Activated CD8-positive, alpha-beta memory T cell treated with anti-CD3 and anti-CD28 coated beads, Interleukin-2, amount 50 U/mL, for 4 hours (primary cell): ENCODE results near the gene VILL.
A peak's percentile ranks its signal among the peaks of the same experiment; 100 is the strongest.
"Not testable (repeated sequence)": the region's sequence is repeated elsewhere in the genome, so short reads cannot be mapped to it uniquely, and the experiment has no call there.

Experiments used
- DNase-seq: peaks from one replicate; pipeline ENCODE4 v3.0.0-alpha.2; 2020

VILL gene

DNA sequence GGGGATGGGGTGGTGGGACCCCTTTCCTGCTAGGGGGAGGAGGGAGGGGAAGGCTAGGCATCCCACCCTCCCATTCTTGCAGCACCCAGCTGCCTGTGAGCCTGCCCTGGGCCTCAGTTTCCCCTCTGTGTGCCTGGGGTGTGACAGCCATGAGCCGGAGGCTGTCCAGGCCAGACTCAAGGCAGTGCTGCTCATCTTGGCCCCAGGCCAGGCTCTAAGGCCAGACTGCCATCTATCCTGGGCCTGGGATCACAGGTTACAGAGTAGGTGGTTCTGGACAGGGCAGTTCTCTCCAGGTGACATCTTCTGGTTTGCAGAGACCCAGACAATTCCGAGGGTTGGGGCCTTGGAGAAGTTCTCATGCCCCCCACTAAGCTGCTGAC lies 3.3 kb upstream of the VILL start:
- DNase-seq = no peak

DNA sequence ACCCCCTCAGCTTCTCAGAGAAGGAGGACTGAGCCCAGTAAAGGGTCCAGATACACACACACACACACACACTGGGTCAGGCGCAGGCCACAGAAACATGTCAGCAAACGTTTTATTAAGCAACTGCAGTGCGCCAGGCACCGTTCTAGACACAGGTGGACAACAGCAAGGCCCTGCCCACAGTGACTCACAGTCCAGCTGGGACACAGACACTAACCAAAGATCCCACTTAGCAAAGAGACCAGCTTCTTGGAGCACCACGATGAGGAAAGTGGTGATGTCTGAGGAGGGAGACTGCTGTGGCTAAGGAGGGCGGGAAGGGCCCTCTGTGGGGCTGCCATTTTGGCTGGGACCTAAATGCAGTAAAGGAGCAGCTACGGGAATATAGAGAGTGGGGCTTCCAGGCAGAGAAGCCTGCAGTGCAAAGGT lies 2.8 kb upstream of the VILL start:
- no peak for DNase-seq

DNA sequence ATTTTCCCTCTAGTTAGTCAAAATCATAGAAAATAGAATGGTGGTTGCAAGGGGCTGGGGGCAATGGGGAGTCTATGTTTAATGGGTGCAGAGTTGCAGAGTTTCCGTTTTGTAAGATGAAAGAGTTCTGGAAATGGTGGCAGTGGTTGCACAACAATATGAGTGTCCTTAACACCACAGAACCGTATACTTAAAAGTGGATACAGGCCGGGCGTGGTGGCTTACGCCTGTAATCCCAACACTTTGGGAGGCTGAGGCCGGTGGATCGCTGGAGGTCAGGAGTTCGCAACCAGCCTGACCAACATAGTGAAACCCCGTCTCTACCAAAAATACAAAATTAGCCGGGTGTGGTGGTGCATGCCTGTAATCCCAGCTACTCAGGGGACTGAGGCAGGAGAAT lies 2.2 kb upstream of the VILL start:
- not testable (repeated sequence) for DNase-seq

DNA sequence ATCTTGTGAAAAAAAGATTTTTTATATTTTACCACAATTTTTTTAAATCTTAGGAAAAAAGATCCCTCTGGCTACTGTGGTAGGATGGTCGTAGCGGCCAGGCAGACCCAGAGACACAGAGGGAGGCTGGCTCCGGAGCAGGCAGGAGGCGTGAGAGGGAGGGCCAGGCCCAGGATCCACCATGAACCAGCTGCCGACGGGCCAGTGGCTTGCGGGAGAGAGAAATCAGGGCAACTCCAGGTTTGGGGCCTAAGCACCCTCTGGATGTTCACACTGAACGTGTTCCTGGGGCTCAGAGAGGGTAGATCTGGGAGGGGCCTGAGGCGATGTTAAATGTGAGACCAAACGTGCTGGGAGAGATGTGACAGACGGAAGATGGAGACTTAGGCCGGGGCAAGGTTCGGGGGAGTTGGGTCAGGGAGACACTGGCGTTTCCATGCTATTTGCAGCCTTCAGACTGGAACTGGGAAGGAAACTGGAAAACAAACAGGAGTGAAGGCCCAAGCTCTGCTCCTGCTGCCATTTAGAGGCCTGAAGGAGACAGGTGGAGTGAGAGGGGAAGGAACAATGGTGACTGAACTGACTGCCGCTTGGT lies 1.6 kb upstream of the VILL start:
- no peak for DNase-seq

DNA sequence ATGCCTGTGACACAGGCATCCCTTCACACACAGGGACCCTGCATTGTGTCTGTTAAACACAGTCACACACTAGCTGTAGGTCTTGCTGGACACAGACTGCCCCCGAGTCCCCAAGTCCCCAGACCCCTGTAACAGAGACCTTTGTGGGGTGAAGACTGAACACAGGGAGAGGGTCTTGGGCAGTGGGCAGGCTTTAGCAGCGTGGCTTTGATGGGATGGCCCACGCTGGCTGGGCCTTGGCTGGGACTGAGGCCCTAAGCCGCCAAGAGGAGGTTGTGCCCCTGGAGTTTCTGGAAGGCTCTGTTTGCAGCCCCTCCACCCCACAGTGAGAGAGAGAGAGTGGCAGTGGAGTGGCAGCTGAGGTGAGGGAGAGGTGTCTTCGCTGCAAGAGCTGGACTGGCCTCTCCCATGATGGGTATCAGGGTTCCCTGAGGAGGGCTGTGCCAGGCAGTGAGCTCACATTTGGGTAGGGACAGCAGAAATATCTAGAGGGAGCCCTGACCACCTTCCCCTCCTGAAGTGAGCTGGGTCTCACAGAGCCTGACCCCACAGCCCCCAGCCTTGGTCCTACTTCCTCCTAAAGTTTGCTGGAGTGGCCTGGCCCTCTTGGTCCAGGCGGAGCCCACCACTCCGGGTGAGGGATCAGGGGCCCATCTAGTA lies 635 bp upstream of the VILL start:
- no peak for DNase-seq

DNA sequence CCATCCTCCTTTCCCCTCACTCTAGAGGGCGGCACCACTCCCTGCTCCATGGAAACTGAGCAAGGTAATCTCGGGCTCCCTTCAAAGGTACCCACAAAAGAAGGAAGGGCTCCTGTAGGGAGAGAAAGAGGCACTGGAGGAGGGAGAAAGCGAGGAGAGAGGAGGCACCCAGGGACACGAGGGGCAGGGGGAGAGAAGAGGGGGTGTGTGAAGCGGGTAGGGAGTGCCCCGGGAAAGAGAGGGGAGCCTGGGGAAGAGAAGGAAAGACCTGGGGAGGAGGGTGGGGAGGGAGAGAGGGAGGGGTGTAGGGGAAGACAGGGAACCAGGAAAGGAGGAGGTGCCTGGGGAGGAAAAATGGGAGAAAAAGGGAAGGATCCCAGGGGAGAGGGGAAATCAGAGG lies 523 bp downstream of the VILL start:
- no peak for DNase-seq

DNA sequence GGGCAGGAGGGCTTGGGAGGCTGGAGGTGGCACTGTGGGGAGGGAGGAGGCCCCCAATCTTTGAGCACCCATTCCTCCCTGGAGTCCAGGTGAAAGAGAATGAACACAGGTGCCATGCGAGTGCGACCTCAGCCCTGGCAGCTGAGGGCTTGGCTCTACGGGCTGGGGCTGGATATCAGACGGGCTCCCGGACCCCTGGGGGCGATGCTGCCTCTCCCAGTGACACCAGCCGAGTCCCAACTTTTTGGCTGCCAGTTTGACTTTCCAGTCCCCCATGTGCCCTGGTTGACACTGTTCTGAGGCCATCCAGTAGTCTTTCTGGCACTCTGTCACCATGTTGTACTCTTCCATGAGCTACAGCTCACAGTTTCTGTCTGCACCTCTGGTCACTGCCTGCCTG lies 1.2 kb downstream of the VILL start:
- peak; percentile 9 for DNase-seq

DNA sequence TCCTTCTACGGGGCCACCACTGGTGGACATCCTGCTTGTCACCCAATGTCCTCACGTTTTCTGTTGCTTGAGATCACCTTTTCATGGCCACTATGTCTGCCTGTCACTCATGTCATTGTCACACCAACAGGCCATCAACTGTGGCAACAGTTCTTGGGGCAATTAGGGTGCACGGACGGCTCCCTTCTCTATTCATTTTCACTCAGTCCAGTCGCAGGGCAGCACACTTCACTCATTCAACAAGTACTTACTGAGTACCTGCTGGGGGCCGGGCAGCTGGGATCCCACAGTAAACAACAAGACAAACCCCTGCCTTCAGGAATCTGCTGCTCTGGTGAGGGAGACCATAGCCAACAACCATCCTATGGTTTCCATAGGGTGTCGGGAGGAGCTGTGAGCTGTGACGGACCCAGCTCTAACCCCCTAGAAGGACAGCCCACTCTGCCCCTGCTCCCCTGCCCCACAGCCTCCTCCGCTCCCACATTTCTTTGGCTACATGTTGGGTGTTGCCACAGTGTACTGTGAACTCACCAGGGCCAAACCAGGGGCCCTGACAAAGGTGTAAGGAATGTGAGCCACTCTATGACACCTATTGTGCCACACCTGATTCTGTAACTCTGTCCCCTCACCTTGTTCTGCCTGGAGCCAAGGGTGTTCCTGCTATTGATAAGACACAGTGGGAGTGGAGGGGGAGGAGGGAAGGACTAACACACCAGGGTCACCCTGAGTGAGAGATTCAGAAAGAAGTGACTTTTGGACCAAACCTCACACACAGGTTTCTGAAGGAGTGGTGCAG lies 1.9 kb downstream of the VILL start:
- DNase-seq = peak; percentile 9

DNA sequence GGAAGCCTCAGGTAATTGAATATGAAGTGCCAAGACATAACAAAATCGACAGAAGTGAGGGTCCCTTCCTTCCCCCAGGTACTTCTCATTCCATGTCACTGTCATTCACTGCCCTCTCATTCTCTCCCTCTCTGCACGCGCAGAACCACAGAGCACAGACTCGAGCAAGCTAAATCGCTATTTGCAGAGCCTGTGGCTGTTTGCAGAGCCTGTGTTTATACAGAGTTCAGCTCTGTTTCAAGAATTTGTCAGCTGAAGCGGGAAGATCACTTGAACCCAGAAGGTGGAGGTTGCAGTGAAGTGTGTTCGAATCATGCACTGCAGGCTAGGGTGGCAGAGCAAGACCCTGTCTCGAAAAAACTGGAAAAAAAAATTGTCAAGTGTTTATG lies 2.5 kb downstream of the VILL start:
- DNase-seq = no peak

DNA sequence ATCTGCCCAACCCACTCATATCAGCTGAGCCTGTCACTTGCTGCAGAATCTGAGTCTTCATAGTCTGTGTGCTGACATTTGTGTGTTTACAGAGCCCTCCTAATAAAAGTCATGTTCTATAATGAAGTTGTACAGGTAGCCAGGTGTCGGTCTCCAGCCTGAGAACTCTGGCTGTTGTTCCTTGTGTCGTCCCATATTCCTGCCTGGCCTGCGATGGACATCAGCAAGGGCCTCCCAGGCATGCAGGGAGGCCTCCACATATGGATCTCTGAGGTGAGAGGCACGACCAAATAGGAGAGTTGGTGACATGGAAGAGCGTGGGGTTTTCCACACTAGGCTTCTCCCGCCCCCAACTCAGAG lies 2.9 kb downstream of the VILL start:
- DNase-seq = peak; percentile 0

DNA sequence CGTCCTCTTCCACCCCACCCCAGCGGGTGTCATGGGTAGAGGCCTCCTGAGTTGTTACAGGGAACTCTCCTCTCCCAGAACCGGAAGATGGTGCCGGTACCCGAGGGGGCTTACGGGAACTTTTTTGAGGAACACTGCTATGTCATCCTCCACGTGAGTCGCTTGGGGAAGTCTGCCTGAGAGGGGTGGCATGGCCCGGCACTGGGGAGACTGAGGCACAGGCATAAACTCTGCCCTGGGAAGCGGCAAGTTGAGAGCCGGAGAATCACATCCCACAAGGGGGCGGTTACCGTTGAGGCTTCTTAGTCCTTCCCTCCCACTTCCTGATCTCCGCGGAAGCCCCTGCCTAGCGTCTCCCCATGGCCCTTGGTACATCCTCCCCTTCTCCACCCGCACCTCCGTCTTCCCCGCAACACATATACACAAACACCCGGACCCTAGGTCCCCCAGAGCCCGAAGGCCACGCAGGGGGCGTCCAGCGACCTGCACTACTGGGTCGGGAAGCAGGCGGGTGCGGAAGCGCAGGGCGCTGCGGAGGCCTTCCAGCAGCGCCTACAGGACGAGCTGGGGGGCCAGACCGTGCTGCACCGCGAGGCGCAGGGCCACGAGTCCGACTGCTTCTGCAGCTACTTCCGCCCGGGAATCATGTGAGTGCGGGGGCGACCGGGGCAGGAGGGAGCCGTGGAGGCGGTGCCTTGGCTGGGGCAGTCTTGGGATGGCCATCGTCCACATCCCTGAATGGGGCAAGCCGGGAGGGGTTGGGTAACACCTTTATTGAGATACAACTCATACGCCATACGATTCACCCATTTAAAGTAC lies 3.4 kb downstream of the VILL start:
- peak; percentile 55 for DNase-seq

DNA sequence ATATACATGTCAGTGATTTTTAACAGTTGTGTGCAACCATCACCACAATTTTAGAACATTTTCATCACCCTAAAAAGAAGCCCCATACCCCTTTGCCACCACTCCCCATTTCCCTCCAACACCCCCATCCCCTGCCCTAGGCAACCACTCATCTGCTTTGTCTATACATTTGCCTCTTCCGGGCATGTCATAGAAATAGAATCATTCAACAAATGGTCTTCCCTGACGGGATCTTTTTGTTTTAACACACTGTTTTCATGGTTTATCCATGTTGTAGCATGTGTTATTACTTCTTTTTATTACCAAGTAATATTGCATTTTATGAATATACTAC lies 4.0 kb downstream of the VILL start:
- no peak for DNase-seq

DNA sequence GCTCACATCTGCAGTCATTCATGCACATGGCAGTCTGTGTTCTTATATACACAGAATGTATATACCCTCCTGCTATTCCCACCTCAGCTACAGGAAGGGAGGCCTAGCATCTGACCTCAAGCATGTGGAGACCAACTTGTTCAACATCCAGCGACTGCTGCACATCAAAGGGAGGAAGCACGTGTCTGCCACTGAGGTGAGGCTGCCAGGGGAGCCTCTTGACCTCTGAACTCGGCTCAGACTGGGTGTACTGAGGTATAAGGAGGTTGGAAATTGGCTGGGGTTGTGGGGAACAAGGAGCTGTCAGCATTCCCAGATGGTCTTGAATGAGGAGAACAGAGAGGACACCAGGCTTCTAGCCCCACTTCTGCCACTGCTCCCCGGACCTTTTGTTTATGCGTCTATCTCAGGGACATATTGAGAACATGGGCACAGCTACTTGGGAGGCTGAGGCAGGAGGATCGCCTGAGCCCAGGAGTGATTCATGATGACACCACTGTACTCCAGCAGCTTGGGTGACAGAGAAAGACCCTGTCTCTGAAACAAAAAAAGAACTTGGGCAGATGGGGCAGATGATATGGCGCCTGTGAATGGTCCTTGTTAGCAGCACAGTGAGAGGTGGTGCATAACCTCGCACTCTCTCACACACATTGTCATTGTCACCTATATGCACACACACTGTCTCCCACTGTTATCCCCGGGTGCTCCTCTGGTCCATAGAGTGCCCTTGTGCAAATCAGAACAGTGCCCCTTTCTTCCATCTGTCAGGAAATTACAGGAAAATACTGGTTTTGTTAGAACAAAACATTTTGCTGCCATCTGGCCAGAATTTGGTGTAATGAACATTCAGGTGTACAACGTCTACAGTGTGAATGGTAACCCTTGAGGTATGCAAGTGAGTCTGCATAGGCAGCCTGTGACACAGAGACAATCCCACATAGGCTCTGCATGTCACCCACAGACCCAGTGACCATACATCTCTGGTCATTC lies 5.4 kb downstream of the VILL start:
- DNase-seq = no peak

DNA sequence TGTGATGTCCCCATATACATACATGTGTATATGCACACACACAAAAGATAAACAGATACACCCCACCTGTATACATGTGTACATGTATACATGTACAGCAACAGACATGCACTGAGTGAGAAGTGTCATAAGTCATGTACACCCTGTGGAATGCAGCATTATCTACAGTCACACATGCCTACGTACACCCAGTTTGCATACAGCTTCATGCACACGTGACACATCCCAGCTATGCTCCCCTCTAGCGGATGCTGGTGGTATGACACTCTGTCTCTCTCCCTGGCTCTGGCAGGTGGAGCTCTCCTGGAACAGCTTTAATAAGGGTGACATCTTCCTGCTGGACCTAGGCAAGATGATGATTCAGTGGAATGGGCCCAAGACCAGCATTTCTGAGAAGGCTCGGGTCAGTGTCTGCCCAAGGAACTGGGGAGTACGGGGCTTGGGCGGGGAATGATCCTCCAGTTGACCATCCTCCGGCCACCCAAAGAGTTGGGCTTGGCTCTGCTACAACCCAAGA lies 6.3 kb downstream of the VILL start:
- DNase-seq = peak; percentile 86

DNA sequence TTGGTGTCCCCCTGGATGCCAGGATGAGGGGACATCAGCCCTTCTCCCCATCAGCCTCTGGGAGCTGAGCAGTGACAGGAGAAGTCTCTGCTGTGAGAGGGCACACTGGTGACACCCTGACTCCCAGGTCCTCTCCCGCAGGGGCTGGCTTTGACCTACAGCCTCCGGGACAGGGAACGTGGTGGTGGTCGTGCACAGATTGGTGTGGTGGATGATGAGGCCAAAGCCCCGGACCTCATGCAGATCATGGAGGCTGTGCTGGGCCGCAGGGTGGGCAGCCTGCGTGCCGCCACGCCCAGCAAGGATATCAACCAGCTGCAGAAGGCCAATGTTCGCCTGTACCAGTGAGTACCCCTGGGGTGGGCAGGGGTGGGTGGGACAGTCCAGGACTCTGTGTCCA lies 6.8 kb downstream of the VILL start:
- DNase-seq = no peak

DNA sequence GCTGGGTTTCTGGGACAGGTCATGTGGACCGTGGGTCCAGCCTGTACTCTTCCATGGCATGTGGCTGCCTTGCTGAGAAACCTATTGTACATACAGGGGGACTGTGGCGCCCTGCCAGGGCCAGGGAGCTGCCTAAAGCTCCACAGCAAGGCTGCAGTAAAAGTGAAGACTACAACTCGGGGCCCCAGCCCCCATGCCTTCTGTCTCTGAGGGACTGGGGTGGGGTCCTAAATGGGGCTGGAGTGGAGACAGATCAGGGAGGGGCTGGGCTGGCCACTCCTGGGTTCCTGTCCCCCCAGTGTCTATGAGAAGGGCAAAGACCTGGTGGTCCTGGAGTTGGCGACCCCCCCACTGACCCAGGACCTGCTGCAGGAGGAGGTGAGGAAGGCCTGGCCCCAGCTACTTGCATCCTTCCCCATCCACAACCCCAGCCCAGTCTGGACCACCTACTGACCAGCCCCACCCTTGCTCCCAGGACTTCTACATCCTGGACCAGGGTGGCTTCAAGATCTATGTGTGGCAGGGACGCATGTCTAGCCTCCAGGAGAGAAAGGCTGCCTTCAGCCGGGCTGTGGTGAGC lies 7.3 kb downstream of the VILL start:
- peak; percentile 15 for DNase-seq

DNA sequence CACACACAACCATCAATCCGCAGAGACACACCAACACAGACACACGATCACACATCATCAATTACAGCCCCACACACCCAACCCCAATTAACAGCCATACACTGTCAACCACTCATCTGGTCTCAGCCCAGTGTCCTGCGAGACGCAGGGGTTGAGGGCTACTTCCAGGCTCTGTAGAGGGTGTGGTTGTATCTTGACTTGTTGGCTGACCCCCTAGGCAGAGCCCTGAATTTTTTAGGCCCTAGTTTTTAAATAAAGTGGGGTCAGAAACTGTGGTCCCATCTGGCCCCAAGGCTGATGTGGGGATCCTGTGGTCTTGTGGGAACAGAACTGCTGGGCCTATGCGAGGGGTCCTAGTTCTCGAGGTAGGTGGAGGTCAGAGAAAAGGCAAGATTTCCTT lies 9.2 kb downstream of the VILL start:
- DNase-seq = peak; percentile 7

DNA sequence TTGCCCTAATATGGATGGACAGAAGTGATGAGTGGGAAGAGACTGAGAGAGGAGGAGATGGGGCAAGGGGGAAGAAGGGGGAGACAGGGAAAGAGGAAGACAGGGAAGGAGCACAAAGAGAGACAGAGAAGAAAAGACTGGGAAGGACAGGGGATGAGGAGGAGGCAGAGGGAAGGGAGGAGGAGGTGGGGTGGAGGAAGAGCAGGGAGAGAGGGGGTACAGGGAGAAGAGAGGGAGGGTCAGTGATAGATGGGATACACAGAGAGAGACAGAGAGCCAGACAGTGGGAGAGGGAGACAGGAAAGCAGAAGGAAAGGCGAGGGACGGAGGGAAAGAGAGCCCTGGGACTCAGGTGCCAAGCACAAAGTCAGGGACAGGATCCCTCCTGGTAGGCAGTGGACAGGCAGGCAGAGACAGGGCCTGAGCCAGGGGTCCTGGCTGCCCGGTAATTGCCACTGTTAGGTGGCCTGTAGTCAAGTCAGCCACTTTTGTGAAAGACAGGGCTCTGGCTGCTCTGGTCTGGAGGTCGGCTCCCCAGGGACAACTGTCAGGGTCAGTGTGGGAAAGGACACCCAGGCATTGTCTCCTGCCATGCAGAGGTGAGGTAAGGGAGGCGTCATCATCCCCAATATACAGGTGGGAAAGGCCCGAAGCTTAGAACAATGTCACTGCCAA lies 9.8 kb downstream of the VILL start:
- DNase-seq = peak; percentile 8

DNA sequence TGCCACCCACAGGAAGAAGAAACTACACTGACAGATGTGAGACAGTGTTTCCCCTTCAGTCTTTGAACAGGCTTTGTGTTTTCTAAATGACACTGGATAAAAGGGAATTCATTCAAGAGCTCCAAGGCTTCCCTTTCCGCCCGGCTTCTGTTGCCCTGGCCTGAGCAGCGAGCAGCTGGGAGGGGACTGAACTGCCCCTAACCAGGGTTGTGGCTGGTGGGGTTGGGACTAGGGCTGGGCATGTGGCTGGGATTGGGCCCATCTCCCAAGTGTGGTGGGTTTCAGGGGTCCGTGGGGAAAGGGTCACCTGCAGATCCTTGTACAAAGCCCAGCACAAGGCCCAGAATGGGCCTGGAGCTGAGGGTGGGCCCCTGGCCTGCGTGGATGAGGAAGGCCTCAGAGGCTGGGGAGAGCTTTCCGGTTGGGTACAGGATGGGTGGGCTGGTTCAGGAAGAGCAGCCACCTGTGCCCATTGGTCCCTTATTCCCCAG lies 10.4 kb downstream of the VILL start:
- DNase-seq = no peak

DNA sequence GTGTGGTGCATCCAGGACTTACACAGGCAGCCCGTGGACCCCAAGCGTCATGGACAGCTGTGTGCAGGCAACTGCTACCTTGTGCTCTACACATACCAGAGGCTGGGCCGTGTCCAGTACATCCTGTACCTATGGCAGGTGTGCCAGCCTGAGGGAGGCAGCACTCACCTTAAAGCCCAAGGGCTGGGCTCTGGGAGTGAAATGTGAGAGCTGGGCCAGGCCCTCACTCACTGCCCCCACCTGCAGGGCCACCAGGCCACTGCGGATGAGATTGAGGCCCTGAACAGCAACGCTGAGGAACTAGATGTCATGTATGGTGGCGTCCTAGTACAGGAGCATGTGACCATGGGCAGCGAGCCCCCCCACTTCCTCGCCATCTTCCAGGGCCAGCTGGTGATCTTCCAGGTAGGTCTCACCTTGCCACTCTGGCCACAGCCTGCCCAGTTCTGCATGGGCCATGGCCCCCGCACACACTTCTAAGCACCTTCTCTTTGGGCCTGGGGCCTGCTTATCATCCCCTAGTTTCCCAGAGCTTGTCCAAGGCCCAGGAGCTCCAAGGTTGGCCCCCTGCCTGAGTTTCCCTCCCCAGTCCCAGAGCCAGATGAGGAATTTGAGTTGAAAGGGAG lies 11.0 kb downstream of the VILL start:
- no peak for DNase-seq
